ENCODE data around the gene PSMG3.

- TF ChIP-seq, protein P1, sequence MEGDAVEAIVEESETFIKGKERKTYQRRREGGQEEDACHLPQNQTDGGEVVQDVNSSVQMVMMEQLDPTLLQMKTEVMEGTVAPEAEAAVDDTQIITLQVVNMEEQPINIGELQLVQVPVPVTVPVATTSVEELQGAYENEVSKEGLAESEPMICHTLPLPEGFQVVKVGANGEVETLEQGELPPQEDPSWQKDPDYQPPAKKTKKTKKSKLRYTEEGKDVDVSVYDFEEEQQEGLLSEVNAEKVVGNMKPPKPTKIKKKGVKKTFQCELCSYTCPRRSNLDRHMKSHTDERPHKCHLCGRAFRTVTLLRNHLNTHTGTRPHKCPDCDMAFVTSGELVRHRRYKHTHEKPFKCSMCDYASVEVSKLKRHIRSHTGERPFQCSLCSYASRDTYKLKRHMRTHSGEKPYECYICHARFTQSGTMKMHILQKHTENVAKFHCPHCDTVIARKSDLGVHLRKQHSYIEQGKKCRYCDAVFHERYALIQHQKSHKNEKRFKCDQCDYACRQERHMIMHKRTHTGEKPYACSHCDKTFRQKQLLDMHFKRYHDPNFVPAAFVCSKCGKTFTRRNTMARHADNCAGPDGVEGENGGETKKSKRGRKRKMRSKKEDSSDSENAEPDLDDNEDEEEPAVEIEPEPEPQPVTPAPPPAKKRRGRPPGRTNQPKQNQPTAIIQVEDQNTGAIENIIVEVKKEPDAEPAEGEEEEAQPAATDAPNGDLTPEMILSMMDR (IDR thresholded peaks at IDR 0.05): no peak
- TF ChIP-seq POLR2A (IDR thresholded peaks at IDR 0.05): no peak
These were observed 38.9 kb downstream of the PSMG3 start for GRCh38 chr7:1530946-1531262.

Data from Peyer's patch (tissue), 4 donors.